HG03060 (cell line): ENCODE measurements around the gene LETM1.

Experiments
- ATAC-seq: cut with Tn5 transposase; IDR thresholded peaks from one replicate; pipeline ENCODE4 v1.9.1; 2021; ENCODE audit warnings: low read depth, moderate number of reproducible peaks; ENCODE audit not compliant: unreplicated experiment

LETM1 gene

GRCh38 chr4:1830234-1830633 lies 25.7 kb downstream of the LETM1 start:
- ATAC-seq = no peak

- ATAC-seq = no peak
Measured at GRCh38 chr4:1826531-1827350, 29.2 kb downstream of the LETM1 start.

GRCh38 chr4:1825326-1825725 lies 30.6 kb downstream of the LETM1 start:
- no peak for ATAC-seq

GRCh38 chr4:1824746-1825145 lies 31.2 kb downstream of the LETM1 start:
- ATAC-seq = no peak

- no peak for ATAC-seq
Measured at GRCh38 chr4:1823545-1823932, 32.4 kb downstream of the LETM1 start.

- ATAC-seq = no peak
Measured at GRCh38 chr4:1822568-1823544, 33.1 kb downstream of the LETM1 start.

- no peak for ATAC-seq
Measured at GRCh38 chr4:1821679-1822567, 34.0 kb downstream of the LETM1 start.

- no peak for ATAC-seq
Measured at GRCh38 chr4:1819816-1820215, 36.1 kb downstream of the LETM1 start.

- ATAC-seq = no peak
Measured at GRCh38 chr4:1819284-1819683, 36.7 kb downstream of the LETM1 start.

GRCh38 chr4:1815997-1816860 lies 39.7 kb downstream of the LETM1 start:
- ATAC-seq = no peak

- no peak for ATAC-seq
Measured at GRCh38 chr4:1815096-1815996, 40.6 kb downstream of the LETM1 start.

GRCh38 chr4:1814453-1814852 lies 41.5 kb downstream of the LETM1 start:
- ATAC-seq = no peak

- no peak for ATAC-seq
Measured at GRCh38 chr4:1813915-1814314, 42.0 kb downstream of the LETM1 start.

GRCh38 chr4:1813231-1813630 lies 42.7 kb downstream of the LETM1 start:
- no peak for ATAC-seq

- ATAC-seq = no peak
Measured at GRCh38 chr4:1812720-1813119, 43.2 kb downstream of the LETM1 start.

GRCh38 chr4:1810765-1811164 lies 45.2 kb downstream of the LETM1 start:
- no peak for ATAC-seq

GRCh38 chr4:1809754-1810502 lies 46.0 kb downstream of the LETM1 start:
- ATAC-seq = no peak
